ENCODE results near the gene PNP.

The PNP gene

DNA sequence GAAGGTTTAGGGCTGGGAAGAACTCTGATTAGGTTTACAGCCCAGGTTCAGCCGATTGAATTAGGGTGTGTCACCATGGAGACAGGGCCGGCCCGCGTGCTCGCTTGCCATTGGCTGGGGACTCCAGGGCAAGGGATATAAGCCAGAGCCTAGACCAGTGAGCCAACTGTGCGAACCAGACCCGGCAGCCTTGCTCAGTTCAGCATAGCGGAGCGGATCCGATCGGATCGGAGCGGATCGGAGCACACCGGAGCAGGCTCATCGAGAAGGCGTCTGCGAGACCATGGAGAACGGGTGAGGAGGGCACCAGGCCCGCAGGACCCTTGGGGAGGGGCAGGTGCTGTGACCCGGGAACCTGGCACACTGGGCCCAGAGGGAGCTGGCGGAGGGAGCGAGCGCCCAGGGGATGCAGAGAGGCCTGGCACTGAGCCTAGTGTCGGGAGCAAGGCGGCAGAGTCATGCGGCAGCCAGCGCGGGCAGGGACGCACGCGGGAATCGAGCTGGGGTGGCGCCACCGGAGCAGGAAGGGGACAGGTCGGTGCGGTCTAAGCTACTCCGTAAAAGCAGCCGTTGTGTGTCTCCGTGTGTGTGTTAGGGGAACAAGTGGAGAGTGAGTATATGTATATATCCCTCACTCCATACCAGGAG lies at the start of gene PNP:
Gene PNP, plus strand, starts transcription at position 165 of the 648 bp plus-strand sequence. Its CDS starts 119 bp downstream, at position 284.
- peak; percentile 60 for DNase-seq (ENCODE audit: extremely low read depth, low read depth)

GRCh38 chr14:20419419-20419818 lies 49.8 kb upstream of the PNP start:
- DNase-seq (ENCODE audit: extremely low read depth, low read depth), result no peak
- TF ChIP-seq, protein P1, sequence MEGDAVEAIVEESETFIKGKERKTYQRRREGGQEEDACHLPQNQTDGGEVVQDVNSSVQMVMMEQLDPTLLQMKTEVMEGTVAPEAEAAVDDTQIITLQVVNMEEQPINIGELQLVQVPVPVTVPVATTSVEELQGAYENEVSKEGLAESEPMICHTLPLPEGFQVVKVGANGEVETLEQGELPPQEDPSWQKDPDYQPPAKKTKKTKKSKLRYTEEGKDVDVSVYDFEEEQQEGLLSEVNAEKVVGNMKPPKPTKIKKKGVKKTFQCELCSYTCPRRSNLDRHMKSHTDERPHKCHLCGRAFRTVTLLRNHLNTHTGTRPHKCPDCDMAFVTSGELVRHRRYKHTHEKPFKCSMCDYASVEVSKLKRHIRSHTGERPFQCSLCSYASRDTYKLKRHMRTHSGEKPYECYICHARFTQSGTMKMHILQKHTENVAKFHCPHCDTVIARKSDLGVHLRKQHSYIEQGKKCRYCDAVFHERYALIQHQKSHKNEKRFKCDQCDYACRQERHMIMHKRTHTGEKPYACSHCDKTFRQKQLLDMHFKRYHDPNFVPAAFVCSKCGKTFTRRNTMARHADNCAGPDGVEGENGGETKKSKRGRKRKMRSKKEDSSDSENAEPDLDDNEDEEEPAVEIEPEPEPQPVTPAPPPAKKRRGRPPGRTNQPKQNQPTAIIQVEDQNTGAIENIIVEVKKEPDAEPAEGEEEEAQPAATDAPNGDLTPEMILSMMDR (IDR thresholded peaks at IDR 0.05; ENCODE audit: low read depth, low read length), result no peak

More for the DNA sequence above, at the start of gene PNP:
- TF ChIP-seq, protein P1 (IDR thresholded peaks at IDR 0.05; ENCODE audit: low read depth, low read length), result no peak

GRCh38 chr14:20421267-20421666 lies 47.9 kb upstream of the PNP start:
- TF ChIP-seq, protein P1 (IDR thresholded peaks at IDR 0.05; ENCODE audit: low read depth, low read length), result no peak
- no peak for DNase-seq (ENCODE audit: extremely low read depth, low read depth)

- TF ChIP-seq, protein P1 (IDR thresholded peaks at IDR 0.05; ENCODE audit: low read depth, low read length), result no peak
- DNase-seq (ENCODE audit: extremely low read depth, low read depth), result no peak
Measured at GRCh38 chr14:20422886-20423285, 46.3 kb upstream of the PNP start.

DNA sequence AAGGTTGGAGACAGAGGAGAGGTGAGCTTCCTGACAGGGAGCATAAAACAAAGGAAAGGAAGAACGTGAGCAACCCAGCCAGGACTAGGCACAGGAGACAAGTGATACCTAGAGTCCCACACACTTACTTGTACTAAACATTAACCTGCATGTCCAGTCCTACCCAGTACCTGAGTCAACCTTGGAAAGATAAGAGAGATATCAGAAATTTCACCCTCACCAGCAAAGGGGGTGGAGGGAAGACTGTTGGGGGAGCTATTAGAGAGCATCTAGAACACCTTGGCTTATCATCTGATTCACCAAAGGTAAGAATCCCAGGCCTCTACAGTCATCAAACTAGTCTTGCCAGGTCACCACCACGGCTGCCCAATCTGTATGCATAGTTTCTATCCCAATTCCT lies 44.4 kb upstream of the PNP start:
- TF ChIP-seq, protein P1 (IDR thresholded peaks at IDR 0.05; ENCODE audit: low read depth, low read length), result no peak
- no peak for DNase-seq (ENCODE audit: extremely low read depth, low read depth)

DNA sequence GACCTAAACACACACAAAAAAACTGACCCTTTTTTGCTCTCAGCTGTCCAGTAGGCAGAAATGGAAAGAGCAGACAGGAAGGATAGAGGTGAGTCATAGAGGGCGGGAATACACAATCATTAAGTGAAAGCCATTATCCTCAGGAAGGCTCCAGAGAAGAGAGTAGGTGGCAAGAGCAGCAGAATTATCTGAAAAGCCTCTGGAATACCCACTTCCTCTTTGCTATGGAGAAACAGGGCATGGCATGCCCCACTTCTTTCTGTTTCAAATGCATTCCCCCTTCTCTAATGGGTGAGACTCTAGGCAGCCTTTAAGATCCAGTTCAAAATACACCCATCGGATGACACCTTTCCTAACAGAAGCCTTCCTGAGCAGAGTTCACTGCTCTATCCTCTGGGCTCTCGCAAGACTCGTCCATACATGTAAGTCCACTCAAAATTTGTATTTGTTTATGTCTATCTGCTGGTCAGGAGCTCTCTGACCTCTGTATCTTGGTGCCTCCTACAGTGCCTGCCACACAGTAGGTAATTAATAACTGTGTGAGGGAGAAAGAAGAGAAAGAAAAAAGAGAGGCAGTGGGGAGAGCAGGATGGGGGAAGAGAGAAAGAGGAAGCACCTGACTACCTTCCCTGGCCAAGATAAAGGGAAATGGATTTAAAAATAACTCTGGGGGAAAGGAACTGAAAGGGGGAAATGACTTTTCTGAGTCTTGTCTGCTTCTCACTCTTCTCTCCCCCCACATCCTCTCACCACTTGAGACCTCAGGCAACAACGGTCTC lies 41.8 kb upstream of the PNP start:
- no peak for DNase-seq (ENCODE audit: extremely low read depth, low read depth)
- TF ChIP-seq, protein P1 (IDR thresholded peaks at IDR 0.05; ENCODE audit: low read depth, low read length), result no peak

GRCh38 chr14:20428010-20428365 lies 41.2 kb upstream of the PNP start:
- DNase-seq (ENCODE audit: extremely low read depth, low read depth), result no peak
- TF ChIP-seq, protein P1 (IDR thresholded peaks at IDR 0.05; ENCODE audit: low read depth, low read length), result no peak
